HG02970 (cell line): ENCODE data around the gene ALOXE3.

ENCODE experiments used
- ATAC-seq: cut with Tn5 transposase; IDR thresholded peaks from one replicate; pipeline ENCODE4 v1.9.1; 2021; ENCODE audit warnings: mild to moderate bottlenecking, moderate library complexity, moderate number of reproducible peaks; ENCODE audit not compliant: unreplicated experiment, low FRiP score

Gene ALOXE3

DNA sequence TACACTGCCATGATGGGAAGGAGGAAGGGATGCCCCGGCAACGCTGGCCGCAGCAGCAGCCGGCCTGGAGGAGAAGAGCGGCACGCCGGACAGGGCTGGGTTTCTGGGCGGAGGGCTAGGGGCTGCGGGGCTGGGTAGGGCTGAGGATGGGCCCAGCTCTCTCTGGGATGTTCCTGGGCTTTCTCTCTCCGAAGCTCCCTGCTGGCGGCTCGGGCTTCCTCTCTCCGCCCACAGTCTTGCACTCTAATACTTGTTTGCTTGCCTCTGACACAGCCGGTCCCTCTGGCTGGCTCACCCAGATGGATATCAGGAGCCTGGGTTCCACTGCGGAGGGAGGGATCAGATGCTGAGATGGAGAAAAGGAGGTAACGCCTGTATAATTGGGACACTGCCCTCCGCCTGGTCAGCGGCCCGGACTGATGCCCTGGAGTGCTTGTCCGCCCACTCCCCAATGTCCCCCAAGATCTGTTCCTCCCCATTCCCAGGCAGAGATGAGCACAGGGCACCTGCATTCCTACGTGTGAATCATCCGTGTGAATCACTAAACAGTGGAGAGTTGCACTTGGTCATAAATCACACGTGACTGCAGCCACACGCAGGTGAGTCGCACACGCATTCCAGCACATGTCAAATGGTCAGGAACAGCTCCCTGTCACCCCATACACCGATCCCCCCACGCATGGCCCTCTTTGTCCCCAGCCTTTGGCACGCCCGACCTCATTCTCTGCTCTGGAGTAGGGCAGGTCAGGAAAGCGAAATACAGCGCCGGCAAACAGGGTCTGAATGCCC lies at the start of gene ALOXE3:
Gene ALOXE3, minus strand, starts transcription at position 535 of the 789 bp plus-strand sequence. Its CDS starts 524 bp downstream, at position 11.
- ATAC-seq, result no peak

DNA sequence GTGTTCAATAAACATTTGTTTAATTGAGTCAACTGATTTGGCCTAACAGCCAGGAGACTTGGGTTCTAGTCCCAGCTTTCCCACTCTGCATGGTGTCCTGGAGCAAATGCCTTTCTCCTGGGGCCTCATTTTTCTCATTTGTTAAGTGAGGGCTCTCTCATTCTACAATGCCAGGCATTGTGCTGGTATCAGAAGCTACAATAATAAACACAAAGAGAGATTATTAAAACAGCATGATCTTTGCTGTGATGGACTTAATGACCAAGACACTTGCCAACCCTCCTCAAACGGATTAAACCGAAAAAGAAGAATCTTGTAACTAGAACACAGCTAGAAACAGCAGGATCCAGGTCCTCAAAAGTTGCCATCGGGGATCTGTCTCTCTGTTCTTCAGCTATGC lies 49.2 kb upstream of the ALOXE3 start:
- no peak for ATAC-seq

DNA sequence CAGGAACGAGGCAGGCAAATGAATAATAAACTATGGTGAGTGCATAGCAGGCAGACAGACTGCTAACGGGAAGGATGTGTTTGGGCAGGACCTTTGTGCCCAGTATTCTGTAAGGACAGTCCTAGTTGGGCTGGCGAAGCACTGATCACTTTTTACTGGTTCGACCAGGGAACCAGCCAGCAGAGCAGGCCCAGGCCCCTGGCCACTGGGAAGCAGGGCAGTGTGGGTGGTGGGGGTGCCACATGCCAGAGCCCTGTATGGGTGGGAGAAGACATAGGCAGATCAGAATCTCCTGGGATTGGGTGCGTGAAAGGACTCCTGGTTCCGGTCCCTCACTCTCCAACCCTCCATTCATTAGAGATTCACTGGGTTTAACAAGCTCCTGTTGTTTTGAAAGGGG lies 48.4 kb upstream of the ALOXE3 start:
- ATAC-seq, result no peak

DNA sequence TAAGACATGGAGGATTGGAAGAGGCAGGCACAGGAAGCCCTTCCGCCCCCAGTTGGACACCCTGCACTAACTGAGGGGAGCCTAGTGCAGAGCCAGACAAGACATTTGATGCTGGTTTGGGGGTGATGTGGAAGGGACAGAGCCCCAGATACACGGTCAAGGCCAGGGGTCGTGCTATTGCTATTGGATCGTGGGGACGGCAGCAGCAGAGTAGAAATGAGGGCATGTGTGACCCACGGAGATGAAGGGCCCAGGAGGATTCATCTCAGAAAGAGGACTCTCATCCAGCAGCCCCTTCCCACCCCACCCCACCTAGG lies 46.5 kb upstream of the ALOXE3 start:
- no peak for ATAC-seq

DNA sequence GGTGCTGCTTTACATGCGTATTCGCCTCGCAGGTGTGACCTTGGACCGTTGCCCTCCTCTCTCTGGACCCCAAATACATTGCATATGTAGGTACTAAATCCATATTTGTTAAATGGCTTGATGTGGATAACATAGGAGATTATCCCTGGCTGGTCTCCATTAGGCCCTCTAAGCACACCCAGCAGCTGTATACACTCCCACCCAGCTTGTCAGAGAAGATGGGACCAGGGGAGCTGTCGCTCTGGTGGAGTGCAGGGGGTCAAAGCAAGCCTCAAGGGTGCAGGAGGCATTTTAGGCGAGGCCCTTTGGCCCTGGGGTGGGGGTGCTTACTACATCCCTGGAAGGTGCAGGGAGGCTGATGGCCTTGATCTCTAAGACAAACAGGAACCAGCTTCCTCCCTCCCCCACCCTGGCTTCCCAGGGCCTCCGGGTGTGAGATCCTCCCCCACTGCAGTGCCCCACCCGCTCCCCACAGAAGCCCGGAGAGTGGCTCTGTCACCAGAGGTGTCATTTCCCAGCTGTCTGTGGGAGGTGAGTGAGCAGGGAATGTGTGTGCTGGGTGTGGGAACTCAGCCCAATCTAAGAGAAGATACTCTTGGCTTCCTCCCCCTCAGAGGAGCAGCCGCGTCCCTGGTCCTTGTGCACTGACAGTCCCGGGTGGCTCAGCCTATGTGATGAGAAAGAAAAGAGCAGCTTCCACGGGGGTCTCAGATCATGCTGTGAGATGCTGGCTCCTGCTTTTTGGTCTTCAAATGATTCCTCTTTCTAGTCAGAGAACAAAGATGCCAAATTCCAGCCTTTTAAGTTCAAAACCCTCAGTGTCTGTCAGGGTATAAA lies 45.9 kb upstream of the ALOXE3 start:
- no peak for ATAC-seq

DNA sequence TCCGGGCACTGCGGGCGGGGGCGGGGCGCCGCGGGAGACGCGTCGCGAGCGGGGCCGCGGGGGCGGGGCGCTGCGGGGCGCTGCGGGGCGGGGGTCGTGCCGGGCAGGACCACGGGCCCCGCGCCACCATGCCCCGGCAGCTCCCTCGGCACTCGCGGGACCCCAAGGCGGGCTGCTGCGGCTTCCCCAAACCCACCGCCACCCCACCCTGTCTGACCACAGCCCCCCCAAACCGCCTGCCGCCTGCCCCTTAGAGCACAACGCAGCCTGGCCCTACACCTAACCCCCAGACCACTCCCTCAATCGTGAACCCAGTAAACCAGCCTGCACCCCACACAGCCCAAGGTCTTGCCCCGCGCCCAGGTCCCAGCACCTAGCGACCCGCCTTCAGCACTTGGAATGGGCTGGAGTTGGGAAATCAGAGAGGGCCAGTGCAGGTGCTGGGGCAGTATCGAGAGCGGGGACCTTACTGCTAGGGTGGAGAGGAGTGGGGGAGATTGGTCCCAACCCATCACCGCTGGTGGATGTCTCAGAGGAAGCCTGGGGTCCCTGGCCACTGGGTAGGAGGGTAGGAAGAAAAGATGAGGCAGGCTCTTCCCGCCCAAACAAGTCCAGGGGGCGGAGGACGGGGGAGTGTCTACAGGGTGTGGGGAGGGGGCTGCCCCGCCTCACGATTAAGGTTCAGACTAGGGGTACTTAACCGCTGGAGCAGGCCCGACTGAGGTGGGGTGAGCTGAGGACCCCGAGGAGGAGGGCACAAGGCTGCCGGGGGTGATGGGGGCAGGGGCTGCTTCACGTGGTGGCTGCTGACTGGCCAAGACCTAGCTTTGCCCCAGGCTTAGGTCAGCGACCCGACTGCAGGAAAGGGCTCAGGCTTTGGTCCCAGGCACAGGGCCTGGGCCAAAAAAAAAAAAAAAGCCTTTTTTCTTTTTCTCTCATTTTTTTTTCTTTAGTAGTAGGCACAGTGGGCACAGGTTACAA lies 45.0 kb upstream of the ALOXE3 start:
- ATAC-seq, result no peak

DNA sequence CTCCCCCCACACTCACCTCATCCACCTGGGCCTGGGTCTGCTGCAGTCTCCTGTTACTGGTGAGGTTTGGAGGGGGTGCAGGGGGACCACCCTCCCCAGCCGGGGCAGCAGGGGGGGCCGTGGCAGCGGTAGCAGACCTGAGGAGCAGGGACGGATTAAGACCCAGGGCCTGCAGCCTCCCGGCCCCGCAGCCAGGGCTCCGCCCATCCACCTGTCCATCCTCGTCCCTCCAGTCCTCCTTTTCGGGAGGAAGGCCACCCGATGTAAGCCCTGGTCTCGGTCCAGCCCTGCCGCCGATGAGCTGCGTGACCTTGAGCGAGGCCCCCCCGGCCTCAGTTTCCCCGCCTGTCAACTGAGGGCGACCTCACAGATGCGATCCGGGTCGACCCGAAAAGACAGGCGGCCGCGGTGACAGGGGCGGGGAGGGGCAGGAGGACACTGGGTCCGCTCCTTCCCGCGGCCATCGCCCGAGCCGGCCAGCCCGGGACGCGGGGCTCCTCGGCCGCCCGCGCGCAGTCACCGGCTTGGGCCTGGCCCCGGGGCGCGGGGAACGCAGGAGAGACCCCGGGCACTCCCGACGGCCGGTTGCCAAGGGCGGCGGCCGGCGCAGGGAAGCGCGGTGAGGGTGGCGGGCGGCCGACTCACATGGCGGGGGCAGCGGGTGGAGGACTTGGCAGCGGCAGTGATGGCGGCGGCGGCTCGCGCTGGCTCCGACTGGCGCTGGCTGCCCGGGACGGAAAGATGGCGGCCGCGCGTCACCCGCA lies 44.1 kb upstream of the ALOXE3 start, which contains the start of gene VAMP2:
Gene VAMP2, minus strand, starts transcription at position 716 of the 764 bp plus-strand sequence. Its CDS starts 69 bp downstream, at position 647.
- ATAC-seq, result no peak

DNA sequence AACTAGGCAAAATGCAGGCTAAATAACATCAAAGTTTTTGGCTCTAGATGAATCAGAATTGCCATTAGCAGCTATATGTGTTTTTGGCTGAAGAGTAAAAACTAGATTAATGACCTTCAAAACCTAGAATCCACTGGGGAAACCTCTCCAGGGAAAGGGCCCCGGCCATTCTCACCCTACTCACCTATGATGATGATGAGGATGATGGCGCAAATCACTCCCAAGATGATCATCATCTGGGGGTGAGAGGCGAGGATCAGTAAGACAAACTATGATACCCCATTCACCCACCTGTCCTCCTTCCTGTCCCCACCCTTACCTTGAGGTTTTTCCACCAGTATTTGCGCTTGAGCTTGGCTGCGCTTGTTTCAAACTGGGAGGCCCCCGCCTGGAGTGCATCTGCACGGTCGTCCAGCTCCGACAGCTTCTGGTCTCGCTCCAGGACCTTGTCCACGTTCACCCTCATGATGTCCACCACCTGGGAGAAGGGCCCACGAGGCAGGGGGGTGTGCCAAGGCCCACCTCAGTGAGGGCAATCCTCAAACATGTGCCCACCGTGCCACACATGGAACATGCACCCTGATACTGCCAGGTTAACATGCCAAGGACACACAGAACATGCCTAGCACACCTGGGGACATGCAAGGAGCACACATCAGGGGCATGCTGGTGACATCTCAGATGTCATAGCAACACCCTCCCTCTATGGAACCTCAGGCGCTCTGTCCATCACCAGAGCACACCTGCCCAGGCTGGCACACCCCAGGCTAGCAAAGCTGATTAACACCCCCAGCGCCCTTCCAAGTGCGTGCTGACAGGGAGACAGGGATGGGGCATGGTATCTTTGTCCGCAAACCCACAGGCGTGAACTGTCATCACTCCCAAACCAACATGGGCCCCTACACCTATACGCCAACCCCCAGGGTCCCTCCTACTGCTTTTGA lies 43.2 kb upstream of the ALOXE3 start:
- ATAC-seq, result no peak

DNA sequence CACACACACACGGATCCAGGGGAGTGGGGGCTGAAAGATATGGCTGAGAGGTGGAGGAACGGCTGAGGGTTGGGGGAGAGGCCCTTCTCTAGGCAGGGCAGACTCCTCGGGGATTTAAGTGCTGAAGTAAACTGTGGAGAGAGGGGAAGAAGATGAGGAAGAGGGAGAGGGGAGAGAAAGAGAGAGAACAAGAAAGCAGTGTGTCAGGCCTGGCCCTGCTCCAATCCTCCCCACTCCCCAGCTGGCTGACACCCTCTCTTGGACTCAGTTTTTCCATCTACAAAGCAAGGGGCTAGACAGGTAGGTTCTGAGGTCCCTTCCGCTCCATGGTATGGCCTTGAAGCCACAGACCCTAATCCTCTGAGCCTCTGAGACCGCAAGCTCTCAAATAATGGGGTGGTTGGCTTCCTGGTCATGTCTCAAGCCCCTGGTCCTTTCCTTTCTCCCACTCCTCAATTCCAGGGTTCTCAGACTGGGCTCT lies 42.5 kb upstream of the ALOXE3 start:
- ATAC-seq, result no peak

DNA sequence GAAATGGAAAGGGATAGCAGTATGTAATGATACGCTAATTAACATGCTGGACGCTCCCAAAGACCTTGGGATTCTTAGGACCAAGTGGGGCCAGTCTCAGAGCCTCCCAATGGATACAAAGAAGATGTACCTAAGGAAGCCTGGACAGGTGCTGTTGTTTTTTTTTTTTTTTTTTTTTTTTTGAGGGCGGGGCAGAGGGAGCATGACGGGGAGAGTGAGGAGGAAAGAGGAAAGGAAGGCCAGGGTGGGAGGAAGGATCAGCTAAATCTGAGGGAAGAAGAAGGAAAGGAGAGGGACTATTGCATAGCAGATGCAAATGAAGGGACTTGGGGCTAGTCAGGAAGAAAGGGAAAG lies 41.9 kb upstream of the ALOXE3 start:
- no peak for ATAC-seq

DNA sequence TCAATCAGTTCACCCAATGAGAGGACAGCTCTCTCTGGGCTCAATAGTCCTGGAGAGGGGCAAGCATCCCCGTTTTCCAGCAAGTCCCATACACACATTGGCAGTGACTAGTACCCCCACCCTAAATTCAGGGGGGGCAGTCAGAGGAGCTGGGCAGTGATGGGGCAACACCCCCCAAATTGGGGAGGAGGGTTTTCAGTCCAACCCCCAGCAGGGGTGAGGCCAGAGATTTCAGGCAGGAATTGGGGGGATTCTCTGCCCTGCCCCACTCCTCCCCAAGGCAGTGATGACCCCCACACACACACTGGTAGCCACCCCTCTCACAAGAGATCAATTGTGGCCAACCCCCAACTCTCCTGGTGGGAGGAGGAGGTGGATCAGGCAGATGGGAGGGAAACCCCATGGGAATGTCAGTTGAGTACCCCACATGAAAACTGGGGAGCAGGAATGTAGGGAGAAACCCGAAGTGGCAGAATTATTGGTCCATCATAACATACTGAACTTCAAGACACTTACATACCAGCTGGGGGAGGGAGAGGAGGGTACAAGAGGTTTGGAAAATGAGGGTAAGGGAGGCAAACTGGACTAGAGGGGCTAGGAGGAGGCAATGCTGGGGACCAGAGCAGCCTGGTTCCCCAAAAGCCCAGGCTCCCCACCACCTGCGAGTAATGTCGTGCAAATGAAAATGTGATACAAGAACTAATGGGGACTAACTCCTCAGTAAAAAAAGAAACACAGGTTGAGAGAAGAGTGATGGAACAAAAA lies 41.3 kb upstream of the ALOXE3 start:
- no peak for ATAC-seq

DNA sequence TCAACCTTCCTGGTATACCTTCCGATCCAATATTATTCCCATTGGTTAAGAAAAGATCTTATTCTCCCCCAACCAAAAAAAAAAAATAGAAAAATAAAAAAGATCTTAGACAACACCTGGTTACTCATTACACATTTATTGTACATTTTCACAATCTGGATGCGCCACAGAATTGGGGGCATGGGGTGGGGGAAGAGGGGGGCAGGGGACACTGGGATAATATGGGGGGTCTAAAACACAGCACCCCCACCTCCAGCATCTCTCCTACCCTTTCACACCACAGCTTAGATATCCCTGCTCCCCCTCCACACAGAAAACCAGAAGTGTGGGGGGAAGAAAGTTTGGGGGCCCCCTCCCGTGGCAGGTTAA lies 40.7 kb upstream of the ALOXE3 start:
- no peak for ATAC-seq

DNA sequence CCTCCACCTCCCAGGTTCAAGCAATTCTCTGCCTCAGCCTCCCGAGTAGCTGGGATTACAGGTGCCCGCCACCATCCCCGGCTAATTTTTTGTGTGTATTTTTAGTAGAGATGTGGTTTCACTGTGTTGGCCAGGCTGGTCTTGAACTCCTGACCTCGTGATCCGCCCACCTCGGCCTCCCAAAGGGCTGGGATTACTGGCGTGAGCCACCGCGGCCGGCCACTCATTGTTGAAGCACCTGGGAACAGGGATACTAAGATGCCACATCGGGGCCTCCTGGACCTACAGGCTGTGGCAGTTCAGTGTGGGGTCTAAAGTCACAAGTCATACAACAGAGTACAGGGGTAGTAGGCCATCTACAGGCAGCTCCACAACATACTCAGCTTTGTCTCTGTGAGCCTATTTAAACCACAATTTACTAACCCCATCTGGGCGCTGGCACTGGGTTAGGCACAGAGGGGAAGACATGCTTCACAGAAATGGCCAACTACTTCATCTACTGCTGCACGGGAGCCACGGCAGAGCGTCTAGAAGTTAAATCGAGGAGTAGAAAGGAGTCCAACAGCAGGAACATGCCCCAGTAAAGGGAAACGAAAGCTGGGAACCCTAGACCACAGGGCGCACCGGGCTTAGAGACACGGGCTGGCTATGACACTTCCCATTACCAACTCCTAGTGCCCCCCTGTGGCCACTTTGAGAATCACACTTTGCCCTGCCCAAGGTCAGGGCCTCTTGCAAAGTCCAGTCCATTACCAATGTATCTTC lies 40.1 kb upstream of the ALOXE3 start:
- ATAC-seq, result no peak

DNA sequence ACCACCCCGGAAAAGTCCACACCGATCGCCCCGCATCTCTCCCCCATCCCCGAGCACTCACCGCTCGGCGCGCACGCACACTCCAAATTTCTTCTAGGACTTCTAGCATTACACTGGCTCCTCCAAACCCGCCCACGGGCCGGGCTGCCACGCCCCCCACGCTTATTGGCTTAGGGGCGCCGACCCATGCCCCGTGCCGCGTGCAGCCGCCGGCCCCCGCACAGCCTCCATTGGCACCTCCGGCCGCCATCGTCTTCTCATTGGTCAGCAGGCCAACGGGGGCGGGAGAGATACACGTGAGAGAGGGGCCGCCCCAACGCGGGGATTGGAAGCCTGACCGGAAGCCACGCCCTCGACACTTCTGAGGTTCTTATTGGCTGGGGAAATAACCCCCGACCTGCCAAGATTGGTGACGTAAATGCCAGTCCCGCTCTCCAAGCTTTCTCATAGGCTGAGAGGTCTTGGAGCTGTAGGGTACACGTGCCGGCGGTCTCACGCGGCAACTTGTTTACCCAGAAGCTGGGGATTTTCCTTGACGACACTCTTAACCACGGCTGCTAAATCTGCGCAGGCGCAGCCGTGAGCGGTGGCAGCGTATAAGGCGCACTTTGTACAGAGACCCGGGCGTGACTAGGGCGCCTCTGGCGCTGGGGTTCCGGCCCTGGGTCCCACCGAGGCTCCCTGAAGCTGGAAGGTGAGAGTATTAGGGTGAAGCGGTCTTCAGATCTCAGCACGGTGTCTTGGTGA lies 38.1 kb upstream of the ALOXE3 start:
- ATAC-seq, result peak; percentile 76

DNA sequence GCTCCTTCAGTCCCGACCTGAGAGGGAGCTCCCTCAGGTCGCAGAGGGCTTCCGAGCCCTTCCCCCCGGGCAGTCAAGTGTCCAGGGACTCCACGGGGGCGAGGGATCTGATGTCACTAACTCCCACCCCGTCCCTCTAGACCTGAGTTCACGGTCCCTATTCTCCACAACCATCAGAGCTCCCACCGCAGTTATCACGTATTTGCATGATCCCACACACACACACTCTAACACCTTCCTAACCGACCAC lies 37.6 kb upstream of the ALOXE3 start:
- no peak for ATAC-seq

DNA sequence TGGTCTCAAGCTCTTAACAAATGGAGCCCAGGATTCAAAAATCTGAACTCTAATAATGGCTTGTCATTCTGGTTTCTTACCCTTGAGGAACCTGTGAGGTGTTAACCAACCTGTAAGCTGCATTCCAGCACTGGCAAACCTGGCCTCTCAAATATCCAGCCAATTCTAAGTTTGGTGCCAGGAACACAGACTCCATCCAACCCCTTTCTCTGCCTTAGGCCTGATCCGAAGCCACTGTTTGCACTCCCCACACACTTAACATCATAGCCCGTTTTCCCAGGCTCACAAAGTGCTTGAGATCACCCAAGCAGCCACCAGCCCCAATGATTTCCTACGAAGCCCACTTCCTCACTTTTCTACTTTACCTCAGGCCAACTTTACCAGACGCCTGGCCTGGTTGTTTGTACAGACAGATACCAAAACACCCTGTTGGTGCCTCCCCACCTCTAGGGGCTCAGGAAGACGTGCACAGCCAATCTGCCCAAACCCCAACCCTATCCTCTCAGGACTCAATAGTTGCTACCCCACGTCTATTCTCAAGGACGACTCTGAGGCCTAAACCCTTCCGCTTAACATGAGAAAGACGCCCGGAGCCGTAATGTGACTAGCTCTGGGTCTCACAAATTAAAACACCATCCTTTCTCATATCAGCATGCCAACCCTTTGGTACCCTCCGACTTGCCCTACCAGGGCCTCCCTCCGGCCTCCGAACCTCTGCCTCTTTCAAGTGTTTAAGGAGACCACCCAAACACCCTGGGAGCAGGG lies 37.1 kb upstream of the ALOXE3 start:
- no peak for ATAC-seq
